Right hindlimb (tissue), 1 donor: Measurements from ENCODE around the gene SLC25A43.
"Not testable (repeated sequence)": the region's sequence is repeated elsewhere in the genome, so short reads cannot be mapped to it uniquely, and the experiment has no call there.

Experiments used
- DNase-seq: peaks from one replicate; pipeline ENCODE4 v3.0.0-alpha.2; 2018

The SLC25A43 gene

DNA sequence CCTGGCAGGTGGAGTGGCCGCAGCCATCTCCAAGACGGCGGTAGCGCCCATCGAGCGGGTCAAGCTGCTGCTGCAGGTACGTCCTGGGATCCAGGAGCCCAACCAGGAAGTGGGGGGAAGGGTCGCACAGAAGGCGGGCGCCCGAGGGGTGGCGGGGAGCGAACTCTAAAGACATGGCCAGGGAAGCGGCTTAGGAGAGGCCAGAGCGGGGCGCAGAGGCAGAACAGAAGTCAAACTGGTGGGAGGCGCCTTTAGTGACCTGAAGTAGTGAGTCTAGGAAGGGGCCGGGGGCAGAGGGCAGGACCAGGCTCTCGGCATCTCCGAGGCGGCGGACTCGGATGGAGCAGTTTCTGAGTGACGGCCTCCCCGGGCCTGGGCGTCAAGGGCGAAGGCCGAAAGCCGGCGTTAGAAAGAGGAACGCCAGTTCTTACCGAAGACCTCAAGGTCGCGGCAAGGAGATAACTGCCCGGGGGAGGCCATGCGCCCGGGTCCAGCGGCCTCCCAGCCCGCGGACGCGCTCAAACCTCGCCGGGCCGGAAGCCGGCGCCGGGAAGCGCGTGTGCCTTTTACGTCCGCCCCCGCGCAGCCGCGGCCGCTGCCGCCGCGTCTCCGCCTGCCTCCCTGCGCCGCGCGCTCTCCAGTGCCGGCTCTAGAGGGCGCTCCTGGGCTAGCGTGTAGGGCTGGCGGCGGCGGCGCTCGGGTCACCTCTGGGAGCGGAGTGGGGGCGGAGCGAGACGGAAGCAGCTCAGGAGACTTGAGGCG, 69.6 kb downstream of the SLC25A43 start:
- DNase-seq, result peak; percentile 89

DNA sequence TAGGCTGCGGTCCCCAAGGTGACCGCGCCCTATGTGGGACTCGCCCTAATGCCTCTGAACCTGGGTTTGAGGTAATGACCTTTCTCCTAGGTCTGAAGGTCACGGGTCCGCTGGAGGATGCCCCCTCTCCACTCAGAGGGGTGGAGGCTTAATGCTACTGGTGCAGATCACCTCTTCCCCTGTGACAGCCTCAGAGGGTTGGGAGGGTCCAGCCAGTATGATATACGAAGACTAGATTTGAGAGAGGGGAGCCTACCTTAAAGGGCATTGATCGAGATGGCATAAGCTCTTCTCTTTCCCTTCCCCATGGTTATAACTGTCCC, 70.1 kb downstream of the SLC25A43 start:
- DNase-seq, result no peak

DNA sequence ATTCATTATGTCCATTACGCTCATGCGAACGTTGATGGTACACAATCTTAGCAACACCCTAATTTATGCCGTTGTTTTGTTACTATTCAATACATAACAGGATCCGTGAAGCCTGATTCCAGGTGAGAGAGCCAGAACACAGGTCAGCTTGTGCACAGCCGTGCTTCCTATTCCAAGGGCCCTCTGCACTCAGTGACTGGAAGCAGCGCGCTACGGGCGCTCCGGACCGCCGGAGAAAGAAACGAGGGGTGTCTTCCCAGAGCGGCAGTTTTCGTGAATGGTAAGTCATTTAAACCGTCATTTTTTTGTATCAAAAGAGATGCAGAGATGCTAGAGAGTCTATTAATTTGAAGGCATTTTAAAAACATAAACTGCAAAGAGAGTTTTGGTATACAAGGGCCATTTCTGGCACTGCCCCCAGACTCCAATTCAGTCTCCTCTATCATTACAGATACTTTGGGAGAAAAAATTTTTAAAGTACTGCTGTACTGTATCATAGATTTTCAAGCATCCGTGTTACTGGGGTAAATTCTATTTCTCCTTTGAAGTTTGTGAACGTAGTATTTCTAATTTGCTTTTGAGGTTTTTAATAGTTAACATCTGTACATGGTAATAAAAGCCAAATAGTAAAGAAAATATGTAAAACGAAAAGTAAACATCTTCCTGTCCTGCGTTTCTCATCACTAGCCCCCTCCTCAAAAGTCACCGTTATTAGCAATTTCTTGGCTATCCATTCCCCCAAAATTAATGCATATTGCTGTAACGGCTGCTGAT, 75.7 kb downstream of the SLC25A43 start:
- DNase-seq, result no peak

DNA sequence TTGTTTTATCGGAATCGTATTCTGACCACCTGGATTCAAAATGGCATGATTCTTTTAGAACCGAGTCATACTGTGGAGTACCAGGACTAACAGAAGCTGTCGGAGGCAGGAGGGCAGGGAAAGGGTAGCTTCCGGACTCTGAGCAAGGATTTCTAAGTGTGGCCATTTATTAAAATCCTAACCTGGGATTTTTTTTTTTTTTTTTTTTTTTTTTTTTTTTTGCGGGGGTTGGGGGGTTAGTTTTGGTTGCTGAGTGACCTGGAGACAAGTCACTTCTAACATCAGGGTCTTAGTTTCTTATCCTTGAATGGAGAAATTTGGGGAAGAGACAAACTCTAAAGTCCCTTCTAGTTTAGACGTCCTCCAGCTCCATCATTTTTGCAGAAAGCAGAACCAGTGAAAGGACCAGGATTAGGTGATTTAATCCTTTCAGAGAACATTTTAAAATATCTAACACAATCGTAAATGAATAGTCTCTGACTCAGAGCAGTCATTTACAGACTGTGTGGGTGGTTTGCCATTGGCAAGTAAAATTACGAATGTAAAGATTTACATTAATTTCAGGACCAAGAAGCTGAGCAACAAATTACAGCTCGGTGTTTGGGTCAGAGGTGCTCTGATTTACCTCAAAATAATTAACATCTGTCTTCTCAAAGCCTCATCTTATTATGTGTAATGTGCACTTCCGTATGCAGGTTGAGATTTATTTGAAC, 76.4 kb downstream of the SLC25A43 start:
- no peak for DNase-seq

DNA sequence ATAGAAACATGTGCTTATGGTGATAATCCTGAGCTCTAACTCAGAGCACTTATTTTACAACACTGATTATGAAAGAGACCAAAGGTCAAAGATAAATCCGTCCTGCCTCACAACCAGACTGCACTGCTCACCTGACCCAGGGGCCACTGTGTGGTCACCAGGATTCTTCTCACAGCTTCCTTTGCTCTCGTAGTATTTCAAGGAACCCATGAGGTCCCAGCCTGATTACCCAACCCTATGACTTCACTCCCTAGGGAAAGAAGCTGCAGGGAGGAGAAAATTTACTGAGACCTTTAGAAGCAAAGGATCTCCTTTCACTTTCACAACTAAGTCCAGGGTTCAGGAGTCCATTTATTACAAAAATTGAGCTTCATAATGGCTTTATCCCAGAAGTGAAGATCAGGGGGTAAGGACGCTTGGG, 78.7 kb downstream of the SLC25A43 start:
- no peak for DNase-seq

DNA sequence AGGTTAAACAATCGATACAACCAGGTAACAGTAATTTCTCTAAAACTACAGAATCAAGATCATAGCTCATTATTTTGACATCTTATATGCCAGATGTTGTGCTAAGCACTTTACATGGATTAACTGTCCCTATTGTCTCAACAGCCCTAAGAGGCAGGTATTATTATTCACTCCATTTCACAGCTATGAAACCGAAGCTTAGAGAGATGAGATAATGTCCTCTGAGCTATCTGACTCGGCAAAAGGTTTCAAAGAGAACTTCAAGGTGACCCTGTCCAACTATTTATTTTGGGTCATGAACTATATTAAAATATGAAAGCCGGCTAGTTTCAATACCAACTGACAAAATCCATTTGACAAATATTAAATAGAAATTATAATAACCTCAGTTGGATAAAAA, 79.4 kb downstream of the SLC25A43 start:
- no peak for DNase-seq

DNA sequence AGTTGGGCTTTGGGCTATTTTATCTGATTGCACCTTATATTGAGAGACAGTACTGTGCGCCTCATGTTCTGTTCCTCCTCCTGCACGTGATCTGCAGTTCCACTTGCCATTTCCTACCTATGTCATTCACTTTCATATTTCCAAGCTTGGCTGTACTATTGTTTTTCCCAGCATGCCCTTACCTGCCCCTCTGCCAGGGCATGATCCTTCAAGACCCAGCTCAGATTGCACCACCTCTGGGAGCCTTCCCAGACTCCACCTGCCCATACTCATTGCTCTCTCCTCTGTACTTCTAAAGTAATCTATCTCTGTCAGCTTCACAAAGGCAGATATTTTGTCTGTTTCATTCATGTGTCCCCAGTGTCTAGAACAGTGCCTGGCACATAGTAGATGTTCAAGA, 80.7 kb downstream of the SLC25A43 start:
- DNase-seq, result no peak

DNA sequence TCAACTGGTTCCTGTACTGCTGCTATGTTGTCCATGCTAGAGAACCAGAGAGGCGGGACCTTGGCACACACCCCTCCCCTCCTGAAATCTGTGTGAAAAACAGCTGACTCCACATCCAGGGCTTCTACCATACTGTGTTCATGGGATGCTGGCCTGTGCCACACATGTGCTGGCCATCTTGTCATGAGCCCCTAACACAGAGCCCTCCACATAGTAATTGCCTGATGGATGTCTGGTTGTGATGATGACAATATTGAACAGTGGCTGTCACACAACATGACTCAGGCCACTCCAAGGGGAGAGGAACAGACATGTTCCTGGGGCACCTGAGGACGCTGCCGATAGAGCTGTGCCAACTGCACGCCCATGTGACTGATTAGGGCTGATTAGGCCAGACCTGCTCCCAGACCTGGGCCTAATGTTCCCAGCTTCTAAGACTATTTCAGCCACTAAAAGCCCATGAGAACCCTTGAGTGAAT, 82.2 kb downstream of the SLC25A43 start:
- no peak for DNase-seq

DNA sequence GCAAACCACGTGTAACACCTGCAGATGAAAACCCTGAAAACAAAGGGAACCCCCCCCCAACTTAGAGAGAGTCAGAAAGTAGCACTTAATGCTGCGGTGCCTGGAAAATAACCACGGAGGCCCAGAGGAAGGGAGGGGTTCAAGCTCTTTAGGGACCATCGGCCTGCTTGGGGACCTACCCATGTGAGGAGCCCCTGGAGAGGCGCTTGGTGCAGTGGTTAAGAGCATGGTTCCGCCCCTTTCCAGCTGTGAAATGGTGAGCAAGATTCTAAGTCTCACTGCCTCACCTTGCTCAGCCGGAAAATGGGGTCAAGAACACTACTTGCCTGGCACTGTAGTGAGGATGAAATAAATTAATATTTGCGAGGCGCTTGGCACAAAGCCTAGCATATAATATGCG, 82.9 kb downstream of the SLC25A43 start:
- DNase-seq, result no peak

DNA sequence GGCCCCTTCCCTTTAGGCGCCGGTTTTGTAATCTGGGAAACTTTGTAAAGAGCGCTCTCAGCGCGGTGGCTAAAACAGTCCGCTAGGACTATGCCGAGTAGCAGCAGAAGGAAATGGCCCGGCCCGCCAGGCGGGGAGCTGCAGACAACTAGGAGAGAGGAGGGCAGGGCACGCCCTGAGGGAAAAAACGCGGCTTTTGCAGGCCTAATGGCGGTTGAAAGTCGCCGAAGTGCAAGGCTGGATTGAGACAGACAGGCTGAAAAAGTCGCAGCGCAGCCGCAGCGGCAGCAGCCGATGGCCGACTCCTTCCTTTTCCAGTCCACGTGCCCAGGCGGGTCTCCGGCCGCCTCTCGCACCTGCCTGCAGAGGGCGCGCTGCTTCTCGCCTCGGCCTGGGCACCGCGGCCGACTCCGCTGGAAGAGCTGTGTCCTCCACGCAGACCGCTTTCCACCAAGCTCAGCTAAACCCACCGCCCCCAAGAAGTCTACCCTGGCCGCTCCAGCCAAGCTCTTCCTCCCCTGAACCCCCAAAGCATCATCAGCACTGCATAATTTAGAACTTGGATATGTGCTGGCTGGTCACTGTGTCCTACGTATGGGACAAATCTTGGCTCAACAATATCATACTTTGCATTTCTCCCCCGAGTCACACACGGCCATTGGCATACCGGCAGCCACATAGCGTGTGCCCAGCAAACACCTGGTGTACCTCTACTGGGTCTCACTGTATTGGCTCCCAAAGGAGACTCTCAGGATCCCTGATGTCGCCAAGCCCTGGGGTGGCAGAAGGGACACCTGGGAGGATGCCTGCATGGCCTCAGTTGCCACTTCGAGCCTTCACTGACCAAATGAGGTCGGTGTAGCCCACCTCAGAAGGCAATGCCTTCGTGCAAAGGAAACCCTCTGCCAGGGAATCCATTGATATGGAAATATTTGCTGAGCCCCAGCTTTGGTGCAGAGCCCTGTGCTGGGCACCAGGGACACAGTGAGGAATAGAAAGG, 83.6 kb downstream of the SLC25A43 start:
- peak; percentile 58 for DNase-seq

DNA sequence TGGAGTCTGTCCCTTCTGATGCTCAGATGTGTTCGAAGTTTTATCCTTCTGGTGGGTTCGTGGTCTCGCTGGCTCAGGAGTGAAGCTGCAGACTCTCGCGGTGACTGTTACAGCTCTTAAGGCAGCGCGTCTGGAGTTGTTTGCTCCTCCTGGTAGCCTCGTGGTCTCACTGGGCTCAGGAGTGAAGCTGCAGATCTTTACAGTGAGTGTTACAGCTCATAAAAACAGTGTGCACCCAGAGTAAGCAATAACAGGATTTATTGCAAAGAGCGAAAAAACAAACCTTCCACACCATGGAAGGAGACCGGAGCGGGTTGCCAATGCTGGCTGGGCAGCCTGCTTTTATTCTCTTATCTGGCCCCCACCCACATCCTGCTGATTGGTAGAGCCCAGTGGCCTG, 87.6 kb downstream of the SLC25A43 start:
- DNase-seq, result no peak

DNA sequence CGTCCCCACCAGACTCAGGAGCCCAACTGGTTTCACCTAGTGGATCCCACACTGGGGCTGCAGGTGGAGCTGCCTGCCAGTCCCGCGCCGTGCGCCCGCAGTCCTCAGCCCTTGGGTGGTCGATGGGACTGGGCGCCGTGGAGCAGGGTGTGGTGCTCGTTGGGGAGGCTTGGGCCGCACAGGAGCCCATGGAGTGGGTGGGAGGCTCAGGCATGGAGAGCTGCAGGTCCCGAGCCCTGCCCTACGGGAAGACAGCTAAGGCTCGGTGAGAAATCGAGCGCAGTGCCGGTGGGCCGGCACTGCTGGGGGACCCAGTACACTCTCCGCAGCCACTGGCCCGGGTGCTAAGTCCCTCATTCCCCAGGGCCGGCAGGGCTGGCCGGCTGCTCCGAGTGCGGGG, 88.6 kb downstream of the SLC25A43 start:
- DNase-seq, result not testable (repeated sequence)

DNA sequence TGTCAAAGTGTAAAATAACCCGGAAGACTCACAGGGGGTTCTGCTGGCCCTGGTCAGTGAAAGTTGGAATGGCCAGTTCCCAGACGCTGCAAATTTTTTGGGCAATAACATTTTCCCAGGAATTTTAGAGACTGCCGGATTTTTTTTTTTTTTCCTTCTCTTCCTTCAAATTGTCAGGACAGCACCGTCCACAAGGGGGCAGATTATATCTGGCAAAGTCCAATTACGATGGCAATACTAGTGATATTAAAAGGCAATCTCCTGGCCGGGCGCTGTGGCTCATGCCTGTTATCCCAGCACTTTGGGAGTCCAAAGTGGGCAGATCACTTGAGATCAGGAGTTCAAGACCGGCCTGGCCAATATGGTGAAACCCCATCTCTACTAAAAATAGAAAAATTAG, 89.6 kb downstream of the SLC25A43 start:
- no peak for DNase-seq

DNA sequence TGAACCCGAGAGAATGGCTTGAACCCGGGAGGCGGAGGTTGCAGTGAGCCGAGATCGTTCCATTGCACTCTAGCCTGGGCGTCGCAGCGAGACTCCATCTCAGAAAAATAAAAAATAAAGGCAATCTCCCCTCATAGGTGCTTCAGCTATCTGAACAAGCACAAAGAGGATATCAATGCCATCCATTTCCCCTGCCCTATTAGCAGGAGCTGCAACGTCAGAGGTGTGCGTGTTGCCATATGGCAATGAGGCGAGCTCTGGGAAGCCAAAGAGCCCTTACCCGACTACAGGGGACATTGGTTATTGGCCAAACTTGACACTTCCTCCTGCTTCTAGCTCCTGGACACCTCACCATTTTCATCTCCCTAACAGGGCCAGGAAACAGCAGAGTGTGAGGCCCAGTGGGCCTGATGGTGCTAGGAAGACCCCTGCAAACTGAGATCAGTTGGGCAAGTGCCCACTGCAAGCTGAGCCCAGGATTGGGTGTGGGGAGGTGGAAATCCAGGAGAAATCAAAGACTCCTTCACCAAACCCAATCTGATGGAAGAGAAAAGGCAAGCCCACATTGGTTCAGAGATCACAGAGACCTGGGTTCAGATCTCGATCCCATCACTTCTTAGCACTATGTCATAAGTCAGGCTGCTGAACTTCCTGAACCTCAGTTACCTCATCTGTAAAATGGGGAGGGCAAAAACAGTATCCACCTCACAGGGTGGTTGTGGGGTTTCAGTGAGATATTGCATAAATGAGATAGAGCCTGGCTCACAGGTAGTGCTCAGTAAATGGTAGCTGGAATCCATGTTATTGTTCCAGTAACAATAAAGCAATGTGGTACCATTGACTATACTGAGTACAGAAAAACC, 90.3 kb downstream of the SLC25A43 start:
- no peak for DNase-seq

DNA sequence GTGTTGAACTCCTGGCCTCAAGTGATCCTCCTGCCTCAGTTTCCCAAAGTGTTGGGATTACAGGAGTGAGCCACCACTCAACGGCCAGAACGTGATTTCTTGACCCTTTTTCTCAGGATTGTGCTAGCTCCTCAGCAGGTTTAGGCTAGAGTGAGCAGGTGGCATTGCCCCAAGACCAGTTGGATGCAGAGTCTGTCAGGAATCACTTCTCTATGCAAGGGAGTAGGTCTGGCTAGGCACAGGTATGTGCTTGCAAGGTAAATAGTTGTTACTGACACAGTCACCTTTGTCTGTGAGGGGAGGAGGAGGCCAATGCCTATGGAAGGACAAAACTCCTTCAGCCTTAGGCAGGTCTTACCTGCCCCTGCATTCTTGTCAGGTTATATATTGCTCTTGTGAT, 93.3 kb downstream of the SLC25A43 start:
- no peak for DNase-seq

DNA sequence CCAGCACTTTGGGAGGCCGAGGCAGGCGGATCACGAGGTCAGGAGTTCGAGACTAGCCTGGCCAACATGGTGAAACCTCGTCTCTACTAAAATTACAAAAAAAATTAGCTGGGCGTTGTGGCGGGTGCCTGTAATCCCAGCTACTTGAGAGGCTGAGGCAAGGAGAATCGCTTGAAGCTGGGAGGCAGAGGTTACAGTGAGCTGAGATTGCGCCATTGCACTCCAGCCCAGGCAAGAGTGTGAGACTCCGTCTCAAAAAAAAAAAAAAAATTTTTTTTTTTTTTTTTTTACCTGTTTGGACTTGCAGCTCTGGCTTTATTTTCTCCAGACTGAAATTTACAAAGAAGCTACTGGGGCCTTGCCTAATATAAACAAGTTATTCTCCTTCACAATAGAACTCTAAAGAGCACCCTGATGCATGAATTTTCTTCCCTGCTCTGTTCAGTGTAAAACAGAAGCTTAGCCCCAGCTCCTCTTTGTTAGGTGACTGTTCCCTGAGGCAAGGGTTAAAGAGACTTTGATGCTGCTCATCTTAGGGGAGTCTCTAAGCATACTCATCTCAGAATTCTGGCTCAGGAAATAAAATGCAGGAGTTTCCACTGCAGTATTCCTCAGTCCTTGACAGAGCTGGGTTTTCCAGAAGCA, 94.8 kb downstream of the SLC25A43 start:
- DNase-seq, result not testable (repeated sequence)

DNA sequence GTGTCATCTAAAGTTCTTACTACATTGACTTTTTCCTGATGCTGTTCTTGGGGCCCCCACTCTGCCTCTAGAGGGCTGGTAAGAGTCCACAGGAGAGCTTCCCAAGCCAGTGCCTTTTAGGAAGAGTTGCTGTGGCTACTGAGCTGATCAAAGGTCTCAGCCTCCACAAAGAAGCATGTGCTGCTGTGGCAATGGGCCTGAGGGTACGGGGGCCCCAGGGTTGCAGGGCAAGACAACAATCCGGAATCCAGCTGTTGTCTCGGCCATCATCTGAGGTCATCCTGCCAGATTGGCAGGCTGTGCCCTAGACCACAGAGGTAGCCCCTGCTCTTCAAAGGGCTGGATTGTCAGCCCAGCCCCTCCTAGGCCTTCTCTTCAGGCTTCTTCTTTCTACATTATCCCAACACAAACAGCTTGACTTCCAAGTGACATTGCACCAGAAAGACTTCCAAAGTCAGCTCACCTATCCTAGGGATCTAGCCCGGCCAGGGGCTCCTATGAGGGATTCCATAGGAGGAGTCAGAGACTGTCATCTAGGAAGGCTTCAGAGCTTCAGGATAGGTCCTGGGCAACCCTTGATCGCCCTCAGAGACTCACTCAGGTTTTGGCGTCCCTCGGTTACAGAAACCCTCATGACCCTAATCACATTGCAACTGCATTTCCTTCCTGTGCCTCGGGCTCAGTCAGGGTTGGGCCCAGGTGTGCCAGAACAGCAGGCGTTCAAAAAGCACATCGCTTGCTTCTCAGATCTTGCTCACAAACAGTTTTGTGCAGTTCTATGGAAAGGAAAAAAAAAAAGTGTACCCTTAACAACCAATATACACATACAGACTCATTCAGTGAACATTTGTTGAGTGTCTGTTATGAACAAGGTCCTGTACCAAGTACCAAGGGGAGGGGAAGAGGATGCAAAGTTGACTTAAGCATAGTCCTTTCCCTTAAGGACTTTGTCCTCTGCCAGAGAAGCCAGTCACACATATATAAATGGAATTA, 96.9 kb downstream of the SLC25A43 start:
- no peak for DNase-seq

DNA sequence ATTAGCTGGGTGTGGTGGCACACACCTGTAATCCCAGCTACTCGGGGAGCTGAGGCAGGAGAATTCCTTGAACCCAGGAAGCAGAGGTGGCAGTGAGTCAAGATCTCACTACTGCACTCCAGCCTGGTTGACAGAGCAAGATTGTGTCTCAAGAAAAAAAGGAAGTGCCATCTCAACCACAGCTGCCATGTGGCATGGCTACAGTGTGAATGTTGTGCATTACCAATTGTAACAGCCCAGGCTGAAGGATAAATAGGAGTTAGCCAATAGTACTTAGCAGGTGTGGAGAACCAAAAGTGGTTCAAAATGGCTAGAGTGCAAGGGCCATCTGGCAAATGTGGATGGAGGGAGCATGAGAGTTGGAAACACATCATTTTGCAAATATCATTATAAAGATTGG, 98.0 kb downstream of the SLC25A43 start:
- no peak for DNase-seq

DNA sequence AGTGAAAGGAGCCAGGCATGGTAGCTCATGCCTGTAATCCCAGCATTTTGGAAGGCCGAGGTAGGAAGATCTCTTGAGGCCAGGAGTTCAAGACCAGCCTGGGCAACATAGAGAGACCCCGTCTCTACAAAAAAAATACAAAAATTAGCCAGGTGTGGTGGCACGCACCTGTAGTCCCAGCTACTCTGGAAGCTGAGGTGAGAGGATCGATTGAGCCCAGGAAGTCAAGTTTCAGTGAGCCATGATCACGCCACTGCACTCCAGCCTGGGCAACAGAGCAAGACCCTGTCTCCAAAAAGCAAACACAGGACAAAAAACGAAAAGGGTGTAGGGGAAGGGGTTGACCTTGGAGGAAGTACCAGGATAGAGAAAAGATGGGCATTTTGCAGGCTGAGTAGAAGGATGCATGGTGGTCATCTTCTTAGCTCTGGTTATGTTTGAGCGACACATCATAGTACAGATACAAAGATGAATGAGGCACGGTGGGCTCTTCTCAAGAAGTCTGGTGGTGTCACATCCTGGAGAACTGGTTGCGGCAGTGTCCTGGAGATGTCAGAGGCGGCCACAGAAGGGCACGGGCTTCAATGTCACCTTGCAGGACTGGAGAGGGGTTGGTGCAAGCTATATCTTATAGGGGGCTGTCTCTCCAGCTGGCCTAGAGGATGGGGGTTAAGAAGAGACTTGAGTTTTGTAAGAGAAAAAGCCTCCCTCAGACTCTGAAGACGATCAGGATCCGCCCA, 101.1 kb downstream of the SLC25A43 start:
- DNase-seq, result no peak
